Brain microvascular endothelial cell (primary cell): Measurements from ENCODE around the gene LIPC.
A peak's percentile ranks its signal among the peaks of the same experiment; 100 is the strongest.

ENCODE experiments used
- DNase-seq: peaks from one replicate; pipeline ENCODE4 v3.0.0-alpha.2; 2020
- H3K27ac ChIP-seq: fragments of 250-450 bp; sonication (Bioruptor Pico); 2 replicates; pipeline ENCODE4 v1.5.1; 2020; ENCODE audit warnings: mild to moderate bottlenecking, moderate library complexity
- H3K27me3 ChIP-seq: fragments of 250-450 bp; sonication (Bioruptor Pico); replicated peaks from 2 replicates; pipeline ENCODE4 v1.5.1; 2020; ENCODE audit warnings: mild to moderate bottlenecking
- H3K36me3 ChIP-seq: fragments of 250-450 bp; sonication (Bioruptor Pico); replicated peaks from 2 replicates; pipeline ENCODE4 v1.5.1; 2020; ENCODE audit warnings: mild to moderate bottlenecking
- H3K4me3 ChIP-seq: 2 replicates; pipeline ENCODE4 v1.5.1; 2011; ENCODE audit warnings: low read depth, mild to moderate bottlenecking, control low read depth, low read length, moderate library complexity
- in situ Hi-C: cut with HindIII; loops from 2 replicates; pipeline ENCODE4 v1.10.0; 2017; ENCODE audit warnings: low sequenced_read_pairs, low pct_ligation_motif_present
- TF ChIP-seq, protein P1 (sequence below): IDR thresholded peaks from 2 replicates; pipeline ENCODE4 v1.5.1; 2011; ENCODE audit warnings: low read depth, mild to moderate bottlenecking, moderate library complexity, low read length, control low read depth, inconsistent platforms; ENCODE audit errors: missing control alignments

The LIPC gene

DNA sequence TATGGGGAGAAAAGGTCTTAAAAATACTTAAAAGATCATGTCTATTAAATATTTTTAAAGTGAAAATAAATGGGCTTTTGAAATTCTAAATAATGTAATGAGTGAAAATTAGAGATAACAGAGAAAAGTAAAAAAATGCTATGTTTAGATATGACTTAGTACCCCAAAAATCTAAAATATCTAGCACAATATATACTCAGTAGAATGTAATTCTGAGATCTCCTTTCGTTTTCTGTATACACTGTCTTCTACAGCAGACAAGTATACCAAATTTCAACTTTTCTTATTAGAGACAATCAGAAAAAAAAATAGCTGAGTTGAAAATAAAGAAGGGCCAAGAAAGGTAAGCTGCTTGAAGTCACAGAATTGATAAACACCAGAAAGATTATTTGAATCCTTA, 176.9 kb downstream of the LIPC start:
- in situ Hi-C loops = no loop called here

DNA sequence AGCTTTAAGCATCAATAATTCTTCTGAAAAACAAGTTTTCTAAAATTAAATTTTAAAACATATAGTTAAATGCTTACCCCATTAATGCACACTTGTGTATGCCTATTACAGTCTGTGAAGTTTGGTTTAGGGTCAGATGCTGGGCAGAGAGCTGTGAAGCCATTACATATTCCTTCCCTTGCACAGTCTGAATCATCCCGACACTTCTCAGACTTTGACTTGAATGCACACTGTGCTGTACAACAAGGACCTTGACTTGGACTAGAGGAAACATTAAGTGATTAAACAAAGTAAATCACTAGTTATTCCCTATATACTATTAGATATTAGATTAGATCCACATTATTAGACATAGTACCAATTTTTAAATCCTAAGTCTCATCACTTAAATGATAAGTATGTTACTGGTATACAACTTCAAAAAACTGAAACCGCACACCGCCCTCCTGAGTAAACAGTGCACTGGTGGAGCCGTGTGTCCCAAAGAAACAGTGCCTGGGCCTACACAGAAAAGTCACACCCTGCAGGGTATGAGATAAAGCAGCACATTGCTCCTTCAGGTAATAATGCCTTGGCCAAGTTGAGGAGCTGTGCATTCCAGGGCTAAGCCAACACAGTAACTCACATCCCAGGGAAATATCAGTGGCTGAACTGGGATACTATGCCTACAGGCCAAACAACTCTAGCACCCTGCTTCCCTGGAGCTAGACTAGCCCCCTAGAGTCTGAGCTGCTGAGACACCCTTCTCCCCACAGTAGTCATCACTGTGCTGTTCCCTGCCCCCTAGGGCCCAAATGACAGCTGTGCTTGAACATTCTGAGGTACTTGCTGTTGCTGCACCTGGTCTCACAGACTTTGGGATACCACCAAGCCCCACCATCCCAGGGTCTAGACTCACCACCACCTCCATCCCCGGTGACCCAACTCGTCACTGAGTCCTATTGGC, 180.2 kb downstream of the LIPC start:
- TF ChIP-seq, protein P1, sequence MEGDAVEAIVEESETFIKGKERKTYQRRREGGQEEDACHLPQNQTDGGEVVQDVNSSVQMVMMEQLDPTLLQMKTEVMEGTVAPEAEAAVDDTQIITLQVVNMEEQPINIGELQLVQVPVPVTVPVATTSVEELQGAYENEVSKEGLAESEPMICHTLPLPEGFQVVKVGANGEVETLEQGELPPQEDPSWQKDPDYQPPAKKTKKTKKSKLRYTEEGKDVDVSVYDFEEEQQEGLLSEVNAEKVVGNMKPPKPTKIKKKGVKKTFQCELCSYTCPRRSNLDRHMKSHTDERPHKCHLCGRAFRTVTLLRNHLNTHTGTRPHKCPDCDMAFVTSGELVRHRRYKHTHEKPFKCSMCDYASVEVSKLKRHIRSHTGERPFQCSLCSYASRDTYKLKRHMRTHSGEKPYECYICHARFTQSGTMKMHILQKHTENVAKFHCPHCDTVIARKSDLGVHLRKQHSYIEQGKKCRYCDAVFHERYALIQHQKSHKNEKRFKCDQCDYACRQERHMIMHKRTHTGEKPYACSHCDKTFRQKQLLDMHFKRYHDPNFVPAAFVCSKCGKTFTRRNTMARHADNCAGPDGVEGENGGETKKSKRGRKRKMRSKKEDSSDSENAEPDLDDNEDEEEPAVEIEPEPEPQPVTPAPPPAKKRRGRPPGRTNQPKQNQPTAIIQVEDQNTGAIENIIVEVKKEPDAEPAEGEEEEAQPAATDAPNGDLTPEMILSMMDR = no peak
- Histone ChIP-seq H3K4me3 (no peak overlapping the region), H3K27ac (no peak overlapping the region), H3K36me3 (peaks cover 10% of the 10 kb centered on the region), H3K27me3 (no peaks in the 10 kb centered on the region)
- in situ Hi-C loops = no loop called here
- no peak for DNase-seq

More for the DNA sequence above, 176.9 kb downstream of the LIPC start:
- no peaks in the 10 kb centered on the region for H3K27me3 ChIP-seq
- peak overlapping the region; percentile 31 for H3K27ac ChIP-seq
- DNase-seq = no peak
- no peak overlapping the region for H3K4me3 ChIP-seq
- TF ChIP-seq, protein P1 = no peak
- H3K36me3 ChIP-seq = peaks cover 7% of the 10 kb centered on the region

GRCh38 chr15:58616171-58616570, 184.4 kb downstream of the LIPC start:
- Histone ChIP-seq H3K27ac (no peak overlapping the region), H3K36me3 (peaks cover 6% of the 10 kb centered on the region), H3K27me3 (no peaks in the 10 kb centered on the region), H3K4me3 (no peak overlapping the region)
- no peak for DNase-seq
- in situ Hi-C loops = no loop called here
- TF ChIP-seq, protein P1 = no peak
